Spleen (tissue), 11 donors: ENCODE results near the gene FRAS1. TPM values are rescaled to one million over a fixed set of nuclear protein-coding genes. Genes with fewer than 3 reads are reported as not detected.
"Not testable (repeated sequence)": the region's sequence is repeated elsewhere in the genome, so short reads cannot be mapped to it uniquely, and the experiment has no call there.

Experiments used
- DNase-seq: peaks from one replicate; pipeline ENCODE4 v3.0.0-alpha.2; 2020
- H3K27ac ChIP-seq, 8 donors: fragments of 200-600 bp; sonication (generic) in 7 of 8; 1 replicate in 4 of 8; 2 replicates in 4 of 8; pipeline versions ENCODE4 v1.5.0 to v1.8.0; 2016 to 2021; ENCODE audit warnings: inconsistent platforms in 4 of 8, mild to moderate bottlenecking in 4 of 8, moderate library complexity in 1 of 8
- H3K27me3 ChIP-seq, 7 donors: fragments of 200-600 bp; sonication (generic) in 6 of 7; replicated peaks in 1 of 7; 1 replicate in 4 of 7; 2 replicates in 3 of 7; pipeline versions ENCODE4 v1.5.0 to v1.8.0; 2016 to 2021; ENCODE audit warnings: inconsistent platforms in 3 of 7, mild to moderate bottlenecking in 1 of 7
- H3K36me3 ChIP-seq, 6 donors: fragments of 200-600 bp; sonication (generic) in 5 of 6; 1 replicate in 4 of 6; 2 replicates in 2 of 6; pipeline versions ENCODE4 v1.5.0 to v1.8.0; 2016 to 2021; ENCODE audit warnings: inconsistent platforms in 2 of 6
- H3K4me1 ChIP-seq, 6 donors: fragments of 200-600 bp; sonication (generic) in 5 of 6; 1 replicate in 3 of 6; 2 replicates in 3 of 6; pipeline versions ENCODE4 v1.5.0 to v1.8.0; 2016 to 2021; ENCODE audit warnings: inconsistent platforms in 3 of 6
- H3K4me3 ChIP-seq, 8 donors: fragments of 200-600 bp; sonication (generic) in 7 of 8; 1 replicate in 4 of 8; 2 replicates in 4 of 8; pipeline versions ENCODE4 v1.5.0 to v1.8.0; 2016 to 2021; ENCODE audit warnings: inconsistent platforms in 4 of 8, mild to moderate bottlenecking in 4 of 8, moderate library complexity in 2 of 8
- H3K9me3 ChIP-seq, 8 donors: fragments of 200-600 bp; sonication (generic) in 7 of 8; 1 replicate in 4 of 8; 2 replicates in 4 of 8; pipeline versions ENCODE4 v1.5.0 to v1.8.0; 2016 to 2021; ENCODE audit warnings: inconsistent platforms in 4 of 8
- CTCF ChIP-seq, 11 experiments: fragments of 200-600 bp in 7 of 11; fragments of 450-650 bp in 4 of 11; sonication (generic) in 4 of 11; IDR thresholded peaks in 8 of 11; conservative IDR thresholded peaks in 3 of 11; 1 replicate in 7 of 11; 2 replicates in 4 of 11; pipeline versions ENCODE4 v1.4.0 to v1.8.0; 2016 to 2021; ENCODE audit warnings: antibody characterized with exemption in 11 of 11, inconsistent platforms in 4 of 11, mild to moderate bottlenecking in 1 of 11
- POLR2A ChIP-seq, 3 donors: fragments of 450-650 bp; IDR thresholded peaks; one replicate each; pipeline ENCODE4 v1.5.1; 2017; ENCODE audit warnings: antibody characterized with exemption in 3 of 3, mild to moderate bottlenecking in 1 of 3
- POLR2AphosphoS5 ChIP-seq, 3 donors: sonication (generic); formaldehyde crosslinking; IDR thresholded peaks; one replicate each; pipeline ENCODE4 v1.5.1; 2017; ENCODE audit warnings: antibody characterized with exemption in 3 of 3
- WGBS, 5 donors: extraction: QIAGEN DNeasy Blood & Tissue Kit in 3 of 5; methylation state at CpG; one replicate each; pipeline versions ENCODE4 v1.1.5 to v1.1.7; 2013 to 2018; 5-methylcytosine and 5-hydroxymethylcytosine counted together
- intact Hi-C: fragments of 100-400 bp; cut with DNase I; formaldehyde crosslinking; loops from one replicate; pipeline ENCODE4 v1.15.0; 2023; ENCODE audit warnings: low total_unique reads
- polyA plus RNA-seq, 3 donors: library from polyadenylated mRNA; stranded (reverse); fragments of 200-250 nt; gene quantifications; one replicate each; pipeline ENCODE4 v1.2.1, GENCODE V29; 2013
- total RNA-seq, 7 donors: library from RNA; depleted of rRNA in 3 of 7; stranded (reverse); fragments of >200 nt in 3 of 7; fragmentation: NEBNext Ultra II Directional in 4 of 7; extraction: Animal tissue kit (Norgen Biotek cat#: 25700) in 4 of 7; gene quantifications; one replicate each; pipeline versions ENCODE4 v1.1.0 to v1.2.1, GENCODE V29; 2016 to 2021
- donor health status: healthy with polysubstance abuse.
- donor health status: DM: no; HTN: no; CAD: no; lungs with moderate emphysema.
- donor health status: DM: no; HTN: no; CAD: no.
- donor health status: Bipolar disorder and iron deficiency.
- donor health status: healthy.
- donor health status: DM: no; HTN: no; CAD: no.
- donor health status: DM: yes; HTN: yes; CAD: no.

FRAS1 gene
- total and polyA plus RNA-seq, 10 donors, result 0.10 to 3.0 (median 1.3) TPM

DNA sequence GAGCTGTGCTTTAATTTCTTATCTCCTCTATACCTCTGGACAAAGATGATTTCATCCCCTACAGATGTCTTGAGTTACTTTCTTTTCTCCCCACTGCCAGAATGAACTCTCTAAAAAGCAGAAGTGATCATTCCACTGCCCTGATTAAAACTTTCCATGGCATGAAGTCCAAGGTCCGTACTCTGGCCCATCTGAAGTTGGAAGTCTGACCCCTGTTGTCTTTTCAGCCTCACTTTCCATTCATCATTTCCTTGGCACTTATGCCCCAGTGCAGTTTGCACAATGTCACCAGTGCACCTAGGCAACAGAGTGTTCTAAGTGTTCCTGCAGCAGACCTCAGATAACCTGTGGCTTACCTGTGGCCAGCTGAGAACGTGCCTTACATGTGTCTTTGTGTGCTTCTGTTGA is 242.4 kb downstream of the FRAS1 start:
- intact Hi-C loops, result no loop called here
- H3K4me3 ChIP-seq, result no peak overlapping the region
- H3K9me3 ChIP-seq, result peaks cover 0 to 4% (median 0%) of the 10 kb centered on the region in 8 donors
- TF ChIP-seq CTCF (IDR thresholded peaks at IDR 0.05 in 8 of 11, conservative IDR thresholded peaks at IDR 0.05 in 3 of 11) (no peak), POLR2A (IDR thresholded peaks at IDR 0.05) (no peak), POLR2AphosphoS5 (IDR thresholded peaks at IDR 0.05) (no peak)
- 46 to 61% (median 56%) methylated on average over 2 of the region's 2 CpGs for WGBS, 5 donors
- DNase-seq, result no peak
- peaks cover 0 to 6% (median 0%) of the 10 kb centered on the region in 6 donors for H3K4me1 ChIP-seq
- H3K27ac ChIP-seq, result no peak overlapping the region
- no peaks in the 10 kb centered on the region for H3K27me3 ChIP-seq
- H3K36me3 ChIP-seq, result no peaks in the 10 kb centered on the region

DNA sequence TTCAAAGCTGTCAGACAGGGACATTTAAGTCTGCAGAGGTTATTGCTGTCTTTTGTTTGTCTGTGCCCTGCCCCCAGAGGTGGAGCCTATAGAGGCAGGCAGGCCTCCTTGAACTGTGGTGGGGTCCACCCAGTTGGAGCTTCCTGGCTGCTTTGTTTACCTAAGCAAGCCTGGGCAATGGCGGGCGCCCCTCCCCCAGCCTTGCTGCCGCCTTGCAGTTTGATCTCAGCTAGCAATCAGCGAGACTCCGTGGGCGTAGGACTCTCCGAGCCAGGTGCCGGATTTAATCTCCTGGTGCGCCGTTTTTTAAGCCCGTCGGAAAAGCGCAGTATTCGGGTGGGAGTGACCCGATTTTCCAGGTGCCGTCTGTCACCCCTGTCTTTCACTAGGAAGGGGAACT is 250.1 kb downstream of the FRAS1 start:
- H3K9me3 ChIP-seq, H3K27ac ChIP-seq, H3K4me3 ChIP-seq, DNase-seq, H3K27me3 ChIP-seq, H3K4me1 ChIP-seq, intact Hi-C loops, H3K36me3 ChIP-seq: not testable (repeated sequence)
- 85 to 87% (median 86%) methylated on average over 14 to 16 of the region's 16 CpGs for WGBS, 5 donors

GRCh38 chr4:78308517-78308916 is 251.4 kb downstream of the FRAS1 start:
- 73 to 82% (median 80%) methylated on average over 4 of the region's 4 CpGs for WGBS, 5 donors
- no peaks in the 10 kb centered on the region for H3K9me3 ChIP-seq
- H3K4me1 ChIP-seq, result no peaks in the 10 kb centered on the region
- intact Hi-C loops, result no loop called here
- no peaks in the 10 kb centered on the region for H3K27me3 ChIP-seq
- H3K4me3 ChIP-seq, result no peak overlapping the region
- H3K36me3 ChIP-seq, result no peaks in the 10 kb centered on the region
- H3K27ac ChIP-seq, result no peak overlapping the region
- TF ChIP-seq CTCF (IDR thresholded peaks at IDR 0.05 in 8 of 11, conservative IDR thresholded peaks at IDR 0.05 in 3 of 11) (no peak), POLR2AphosphoS5 (IDR thresholded peaks at IDR 0.05) (no peak), POLR2A (IDR thresholded peaks at IDR 0.05) (no peak)
- DNase-seq, result no peak

GRCh38 chr4:78309352-78309751 is 252.2 kb downstream of the FRAS1 start:
- intact Hi-C loops, result no loop called here
- 94 to 100% (median 97%) methylated on average over 2 of the region's 2 CpGs for WGBS, 5 donors
- TF ChIP-seq CTCF (IDR thresholded peaks at IDR 0.05 in 8 of 11, conservative IDR thresholded peaks at IDR 0.05 in 3 of 11), result no peak
- TF ChIP-seq POLR2A (IDR thresholded peaks at IDR 0.05), result no peak
- TF ChIP-seq POLR2AphosphoS5 (IDR thresholded peaks at IDR 0.05), result no peak
- H3K9me3 ChIP-seq, result no peaks in the 10 kb centered on the region
- no peaks in the 10 kb centered on the region for H3K4me1 ChIP-seq
- no peaks in the 10 kb centered on the region for H3K36me3 ChIP-seq
- H3K27me3 ChIP-seq, result no peaks in the 10 kb centered on the region
- H3K27ac ChIP-seq, result no peak overlapping the region
- DNase-seq, result no peak
- no peak overlapping the region for H3K4me3 ChIP-seq
